Measurements from ENCODE around the gene SPTY2D1.
A peak's percentile ranks its signal among the peaks of the same experiment; 100 is the strongest.
"Not testable (repeated sequence)": the region's sequence is repeated elsewhere in the genome, so short reads cannot be mapped to it uniquely, and the experiment has no call there.

The SPTY2D1 gene

GRCh38 chr11:18617688-18618341 lies 16.3 kb downstream of the SPTY2D1 start:
- DNase-seq = peak; percentile 9

DNA sequence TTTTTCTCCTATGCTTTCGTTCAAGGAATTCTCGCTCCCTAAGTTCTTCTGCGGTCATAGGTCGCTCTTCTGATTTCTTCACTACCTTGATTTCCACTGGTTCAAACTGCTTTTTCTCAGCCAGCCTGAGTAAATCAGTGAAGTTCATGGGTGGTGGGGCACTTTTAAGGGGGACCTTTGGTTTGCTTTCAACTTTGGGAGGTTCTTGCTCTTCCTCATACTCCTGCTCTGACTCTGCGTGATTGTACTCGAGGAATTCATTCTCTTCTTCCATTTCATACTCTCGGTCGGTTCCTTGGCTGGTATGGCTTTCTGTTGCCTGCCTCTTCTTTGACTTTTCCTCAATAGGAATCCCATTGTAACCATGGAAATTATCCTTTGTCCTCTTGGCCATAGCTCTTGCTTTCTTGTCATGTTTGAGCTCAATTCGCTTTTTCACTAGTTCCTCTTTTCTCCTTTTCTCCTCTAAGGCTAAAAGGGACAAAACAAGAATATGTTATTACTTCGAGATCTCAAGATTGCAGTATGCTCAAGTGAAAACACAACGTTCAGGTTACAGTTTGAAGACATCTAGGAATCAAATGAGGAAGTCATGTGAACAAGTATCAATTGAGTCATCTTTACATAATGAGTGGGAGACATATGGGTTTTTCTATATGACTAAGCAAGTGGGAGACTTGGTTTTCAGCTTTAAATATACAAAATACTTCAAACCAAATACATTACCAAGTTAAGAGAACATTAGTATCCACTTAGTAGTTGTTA lies 18.3 kb downstream of the SPTY2D1 start:
- no peak for DNase-seq

GRCh38 chr11:18614667-18615066 lies 19.5 kb downstream of the SPTY2D1 start:
- no peak for DNase-seq

- DNase-seq = no peak
Measured at GRCh38 chr11:18612394-18612793, 21.7 kb downstream of the SPTY2D1 start.

- DNase-seq = no peak
Measured at GRCh38 chr11:18611196-18611595, 22.9 kb downstream of the SPTY2D1 start.

GRCh38 chr11:18608376-18608775 lies 25.8 kb downstream of the SPTY2D1 start:
- DNase-seq = no peak

GRCh38 chr11:18600915-18601569 lies 33.1 kb downstream of the SPTY2D1 start:
- no peak for DNase-seq

GRCh38 chr11:18599739-18600230 lies 34.4 kb downstream of the SPTY2D1 start, which contains the start of gene MISFA:
TSS of gene MISFA (plus strand) at chr11:18599789. CDS start at chr11:18599929, 140 bp downstream.
- DNase-seq = no peak

- no peak for DNase-seq
Measured at GRCh38 chr11:18594999-18595749, 39.0 kb downstream of the SPTY2D1 start.

- not testable (repeated sequence) for DNase-seq
Measured at GRCh38 chr11:18594088-18594487, 40.1 kb downstream of the SPTY2D1 start.

DNA sequence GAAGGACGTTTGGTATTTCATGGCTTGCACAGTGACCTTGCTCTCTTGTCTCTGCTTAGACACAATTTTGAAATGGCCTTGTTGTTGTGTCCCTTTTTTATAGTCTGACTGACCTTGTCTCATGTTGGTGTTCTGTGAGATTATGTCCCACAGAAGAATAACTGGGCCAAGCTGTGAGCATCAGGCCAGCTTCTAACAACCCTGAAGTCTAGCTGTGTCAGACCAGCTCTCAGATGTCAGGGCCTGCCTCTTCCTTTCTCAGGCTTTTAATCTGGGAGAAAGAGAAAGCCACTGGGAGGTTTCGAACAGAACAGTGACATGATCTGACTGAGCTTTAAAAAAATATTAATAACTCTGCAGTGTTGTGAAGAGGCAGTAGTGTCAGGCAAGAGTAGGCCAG lies 43.6 kb downstream of the SPTY2D1 start:
- DNase-seq = no peak

DNA sequence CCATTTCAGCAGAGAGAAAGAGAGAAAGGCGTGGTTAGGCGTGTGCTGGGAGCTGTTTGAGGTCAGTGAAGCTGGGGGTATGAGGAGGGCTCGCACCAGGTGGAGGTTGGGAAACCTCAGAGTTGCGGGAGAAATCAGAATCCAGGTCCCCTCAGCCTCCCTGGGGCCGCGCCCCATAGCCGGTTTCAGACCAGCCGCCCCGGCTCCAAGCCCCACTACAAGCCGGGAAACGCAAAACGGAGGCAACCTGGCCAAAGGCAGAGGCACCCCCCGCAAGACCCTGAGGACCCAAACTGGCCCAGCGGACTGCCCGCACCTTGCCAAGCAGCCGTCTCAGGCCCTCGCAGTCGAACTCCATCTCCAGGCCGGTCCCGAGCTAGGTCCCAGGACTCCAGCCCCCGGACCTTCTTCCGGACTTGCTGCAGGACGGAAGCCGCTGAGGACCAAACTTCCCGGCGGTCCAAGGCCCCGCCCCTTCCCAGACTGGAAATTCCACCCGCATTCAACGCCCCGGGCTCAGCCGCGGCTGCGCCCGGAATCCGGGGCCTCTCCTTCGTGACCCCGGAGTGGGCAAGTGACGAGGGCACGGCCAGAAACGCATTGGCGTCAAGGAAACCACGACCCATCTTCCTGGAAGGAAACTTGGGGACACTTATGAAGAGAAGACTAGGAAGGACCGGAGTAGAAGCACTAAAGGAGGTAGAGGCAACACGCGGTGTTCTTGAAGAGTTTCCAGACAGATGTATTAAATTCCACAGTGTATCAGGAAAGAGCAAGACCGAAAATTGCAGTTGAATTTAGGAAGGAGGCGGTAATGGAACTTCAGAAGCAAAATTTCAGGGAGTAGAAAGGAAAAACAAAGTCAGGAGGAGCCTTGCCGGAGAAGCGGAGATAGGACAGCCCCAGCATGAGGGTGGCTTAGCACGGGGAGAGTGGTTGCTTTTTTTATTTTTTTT lies 45.6 kb downstream of the SPTY2D1 start, which contains the start of gene UEVLD:
TSS of gene UEVLD (minus strand) at position 438 of the 956 bp plus-strand sequence. CDS start at position 358, 80 bp downstream.
- peak; percentile 63 for DNase-seq

GRCh38 chr11:18581825-18582224 lies 52.3 kb downstream of the SPTY2D1 start:
- no peak for DNase-seq

DNA sequence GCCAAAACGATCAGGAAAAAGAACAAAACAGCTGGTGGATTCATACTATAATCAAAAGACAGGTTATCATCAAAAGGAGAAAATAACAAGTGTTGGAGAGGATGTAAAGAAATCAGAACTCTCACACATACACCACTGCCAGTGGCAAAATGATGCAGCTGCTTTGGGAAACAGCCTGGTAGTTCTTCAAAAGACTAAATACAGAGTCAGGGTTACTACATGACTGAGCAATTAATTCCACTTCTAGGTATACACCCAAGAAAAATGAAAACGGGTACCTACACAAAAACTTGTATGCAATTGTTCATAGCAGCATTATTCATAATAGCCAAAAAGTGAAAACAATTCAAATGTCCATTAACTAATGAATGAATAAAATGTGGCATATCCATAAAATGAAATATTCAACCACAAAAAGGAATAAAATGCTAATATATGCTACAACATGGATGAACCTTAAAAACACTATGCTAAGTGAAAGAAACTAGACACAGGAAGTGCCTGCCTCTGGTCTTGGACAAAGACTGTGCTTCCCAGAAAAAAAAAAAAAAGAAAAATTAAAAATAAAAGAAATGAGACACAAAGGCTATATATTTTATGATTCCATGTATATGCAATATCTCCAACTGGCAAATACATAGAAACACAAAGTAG lies 53.9 kb downstream of the SPTY2D1 start:
- DNase-seq = no peak

GRCh38 chr11:18578975-18579598 lies 55.1 kb downstream of the SPTY2D1 start:
- no peak for DNase-seq

- DNase-seq = no peak
Measured at GRCh38 chr11:18575361-18575760, 58.8 kb downstream of the SPTY2D1 start.

DNA sequence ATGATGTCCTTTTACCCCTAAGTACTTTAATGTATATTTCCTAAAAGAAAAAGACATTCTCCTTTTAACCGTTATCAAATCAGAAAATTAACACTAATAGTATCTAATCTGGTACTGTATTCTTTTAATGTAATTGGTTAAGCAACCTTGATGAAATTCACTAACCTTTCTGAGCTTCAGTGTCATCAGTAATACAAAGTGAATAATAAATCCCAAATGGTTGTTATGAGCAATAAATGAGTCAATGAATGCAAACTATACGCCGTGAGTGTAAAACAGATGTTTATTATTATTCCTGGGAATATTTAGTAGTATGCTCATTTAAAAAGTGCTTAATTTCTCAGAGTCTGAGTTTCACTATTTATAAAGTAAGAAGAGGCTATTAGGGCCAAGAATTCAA lies 67.1 kb downstream of the SPTY2D1 start:
- no peak for DNase-seq

DNA sequence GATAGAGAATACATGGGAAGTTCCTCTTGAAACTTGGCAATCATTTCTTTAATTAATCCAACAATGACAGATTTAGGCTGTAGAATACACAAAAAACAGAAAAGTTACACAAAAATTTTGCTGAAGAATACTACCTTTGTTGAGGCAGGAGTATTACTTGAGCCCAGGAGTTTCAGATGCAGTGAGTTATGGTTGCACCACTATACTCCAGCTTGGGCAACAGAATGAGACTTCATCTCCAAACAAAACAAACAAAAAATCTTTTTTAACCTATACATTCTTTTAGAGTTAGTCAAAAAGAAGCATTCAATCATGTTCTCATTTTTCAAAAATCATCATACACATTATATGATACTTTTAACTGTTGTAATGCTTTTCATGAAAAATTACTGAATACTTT lies 67.7 kb downstream of the SPTY2D1 start:
- no peak for DNase-seq

GRCh38 chr11:18564149-18564548 lies 70.0 kb downstream of the SPTY2D1 start:
- DNase-seq = no peak

- DNase-seq = no peak
Measured at GRCh38 chr11:18563090-18563730, 70.9 kb downstream of the SPTY2D1 start.

Measured in NK-92 treated with Interleukin-12 subunit alpha and Interleukin-12 subunit beta, amount 100 ng/mL, for 24 hours (cell line).